K562 (cell line): Measurements from ENCODE around the gene SPATA16. TPM values are rescaled to one million over a fixed set of nuclear protein-coding genes. Genes with fewer than 3 reads are reported as not detected.

ENCODE experiments used
- ATAC-seq: fragments of 200-7000 bp; cut with Tn5 transposase; 3 replicates; pipeline ENCODE4 v1.9.1; 2020; ENCODE audit warnings: moderate library complexity
- BruUV-seq: library from RNA; stranded (reverse); fragments of 400-500 nt; replicated peaks from 2 replicates; lab custom pipeline; 2021; lab: Mats Ljungman, UMichigan
- CTCF ChIA-PET: fragments of 300-600 bp; formaldehyde crosslinking; extraction: SDS; loops from one replicate; lab custom pipeline; 2021; ENCODE audit warnings: low intra/inter-chr PET ratio; lab: Yijun Ruan, JAX
- POLR2A ChIA-PET: fragments of 300-600, 350-650 bp; sonication (Branson Sonifier 250); formaldehyde crosslinking; extraction: SDS; loops from one replicate; lab custom pipeline; 2021; ENCODE audit warnings: antibody characterized with exemption, inconsistent platforms; lab: Yijun Ruan, JAX
- DNase-seq, 4 experiments: peaks; one replicate each; pipeline versions ENCODE4 v3.0.0 to v3.0.0-alpha.2; 2011 to 2018; ENCODE audit warnings: low spot score in 3 of 4, mixed read lengths in 3 of 4; ENCODE audit errors: extremely low read depth in 1 of 4
- FAIRE-seq: peaks from 2 replicates; lab custom pipeline; 2011; peaks lifted over from hg19 to GRCh38; lab: Jason Lieb, UNC
- H2AFZ ChIP-seq: 2 replicates; pipeline ENCODE4 v1.6.0; 2011; ENCODE audit warnings: low read depth, low read length, control low read depth, inconsistent platforms
- H3K27ac ChIP-seq: fragments of 200-600 bp; 3 replicates; pipeline ENCODE4 v1.8.0; 2011; ENCODE audit warnings: low read depth, mild to moderate bottlenecking, control low read depth, inconsistent platforms, low read length, moderate library complexity, mixed read lengths; ENCODE audit errors: extremely low read depth
- H3K27me3 ChIP-seq, 2 experiments: fragments of 300-600 bp in 1 of 2; 2 replicates in 1 of 2; 3 replicates in 1 of 2; pipeline versions ENCODE4 v1.6.0 to v1.8.0; 2011; ENCODE audit warnings: inconsistent platforms in 2 of 2, low read length in 2 of 2, mild to moderate bottlenecking in 1 of 2, mixed read lengths in 1 of 2, moderate library complexity in 1 of 2; ENCODE audit not compliant: control insufficient read depth in 2 of 2, insufficient read depth in 2 of 2
- H3K36me3 ChIP-seq: fragments of 300-600 bp; 3 replicates; pipeline ENCODE4 v1.8.0; 2011; ENCODE audit warnings: mild to moderate bottlenecking, low read length, inconsistent platforms; ENCODE audit not compliant: control insufficient read depth, insufficient read depth
- H3K4me1 ChIP-seq, 2 experiments: fragments of 200-600 bp in 1 of 2; replicated peaks in 1 of 2; 2 replicates in 1 of 2; 3 replicates in 1 of 2; pipeline versions ENCODE4 v1.5.1 to v1.8.0; 2011; ENCODE audit warnings: inconsistent platforms in 2 of 2, low read length in 2 of 2, mild to moderate bottlenecking in 1 of 2, mixed read lengths in 1 of 2, moderate library complexity in 1 of 2; ENCODE audit not compliant: control insufficient read depth in 2 of 2, insufficient read depth in 2 of 2
- H3K4me2 ChIP-seq: 2 replicates; pipeline ENCODE4 v1.6.1; 2011; ENCODE audit warnings: low read length, control low read depth, inconsistent platforms, mixed read lengths; ENCODE audit not compliant: insufficient read depth
- H3K4me3 ChIP-seq: fragments of 200-600 bp; sonication (generic), shearing (Covaris generic); 2 replicates; pipeline ENCODE4 v1.5.1; 2016; ENCODE audit warnings: control low read depth, inconsistent platforms
- H3K79me2 ChIP-seq: fragments of 200-600 bp; 3 replicates; pipeline ENCODE4 v1.8.0; 2011; ENCODE audit warnings: low read length, inconsistent platforms; ENCODE audit not compliant: control insufficient read depth, insufficient read depth
- H3K9ac ChIP-seq, 2 experiments: 2 replicates each; pipeline versions ENCODE4 v1.6.0 to v1.6.1; 2011; ENCODE audit warnings: low read depth in 2 of 2, low read length in 2 of 2, control low read depth in 1 of 2, inconsistent platforms in 1 of 2, mild to moderate bottlenecking in 1 of 2, mixed read lengths in 1 of 2; ENCODE audit not compliant: insufficient read depth in 1 of 2
- H3K9me1 ChIP-seq: one replicate; pipeline ENCODE4 v1.6.0; 2011; ENCODE audit warnings: inconsistent platforms, mild to moderate bottlenecking, low read length, moderate library complexity; ENCODE audit not compliant: control insufficient read depth, insufficient read depth
- H3K9me3 ChIP-seq: replicated peaks from 2 replicates; pipeline ENCODE4 v1.5.1; 2011; ENCODE audit warnings: low read depth, low read length, inconsistent platforms; ENCODE audit not compliant: control insufficient read depth, insufficient read depth
- H4K20me1 ChIP-seq: replicated peaks from 2 replicates; pipeline ENCODE4 v1.6.1; 2011; ENCODE audit warnings: low read length, inconsistent platforms, mixed read lengths; ENCODE audit not compliant: control insufficient read depth, insufficient read depth
- EGR1 ChIP-seq: fragments of 450-650 bp; conservative IDR thresholded peaks from 2 replicates; pipeline ENCODE4 v1.6.1; 2017; ENCODE audit warnings: mild to moderate bottlenecking
- ERF ChIP-seq: fragments of 450-650 bp; formaldehyde crosslinking; IDR thresholded peaks from 2 replicates; pipeline ENCODE4 v1.4.0; 2020; ENCODE audit warnings: mild to moderate bottlenecking, mixed read lengths
- GATAD2B ChIP-seq: fragments of 450-650 bp; IDR thresholded peaks from 2 replicates; pipeline ENCODE4 v1.6.1; 2017; ENCODE audit warnings: mild to moderate bottlenecking, borderline replicate concordance
- MAFG ChIP-seq: fragments of 450-650 bp; conservative IDR thresholded peaks from 2 replicates; pipeline ENCODE4 v1.6.1; 2016; ENCODE audit warnings: missing genetic modification characterization, missing compliant biosample characterization
- NELFE ChIP-seq: IDR thresholded peaks from 2 replicates; pipeline ENCODE4 v1.6.1; 2011; ENCODE audit warnings: mild to moderate bottlenecking; ENCODE audit not compliant: insufficient read depth, insufficient read length
- NR1H2 ChIP-seq: sonication (generic); formaldehyde crosslinking; IDR thresholded peaks from 2 replicates; pipeline ENCODE4 v1.4.0; 2020; ENCODE audit warnings: mild to moderate bottlenecking, missing genetic modification reagents
- SRSF9 ChIP-seq: fragments of 200-400 bp; formaldehyde crosslinking; IDR thresholded peaks from 2 replicates; pipeline ENCODE4 v1.6.1; 2017; ENCODE audit warnings: low read depth, low read length, borderline replicate concordance
- ZNF253 ChIP-seq: fragments of 250-450 bp; sonication (Bioruptor Pico); conservative IDR thresholded peaks from 2 replicates; pipeline ENCODE4 v1.6.1; 2021; ENCODE audit warnings: mild to moderate bottlenecking
- ZNF354B ChIP-seq: fragments of 250-450 bp; sonication (Bioruptor Pico); IDR thresholded peaks from 2 replicates; pipeline ENCODE4 v1.4.0; 2020
- WGBS: fragments of 100-300 bp; shearing (Covaris generic); methylation state at CpG from one replicate; pipeline ENCODE4 v1.1.6; 2016; ENCODE audit warnings: low coverage, mixed read lengths; ENCODE audit not compliant: insufficient coverage; ENCODE audit errors: missing lambda C conversion rate; 5-methylcytosine and 5-hydroxymethylcytosine counted together
- in situ Hi-C: fragments of 300-500 bp; cut with MboI; formaldehyde crosslinking; loops from 4 replicates; pipeline ENCODE4 v1.15.0; 2018; ENCODE audit warnings: inconsistent platforms, mixed read lengths
- intact Hi-C: fragments of 100-400 bp; cut with micrococcal nuclease; formaldehyde crosslinking; loops from 2 replicates; pipeline ENCODE4 v1.14.2; 2022
- polyA plus RNA-seq, 8 experiments: library from polyadenylated mRNA; depleted of rRNA in 4 of 8; stranded (reverse) in 5 of 8; unstranded in 3 of 8; fragments of >200 nt; fragmentation: Nextera tagmentation in 2 of 8; fragmentation: Illumina TruSeq in 1 of 8; extraction: Ambion mirVana in 2 of 8; extraction: Trizol in 1 of 8; gene quantifications; 2 replicates each; pipeline versions ENCODE4 v1.2.1 to v1.2.3, GENCODE V29; 2011 to 2014; ENCODE audit warnings: inconsistent platforms in 1 of 8, missing spikeins in 1 of 8
- total RNA-seq, 7 experiments: library from RNA; depleted of rRNA in 6 of 7; stranded (reverse); fragments of >200 nt in 6 of 7; fragmentation: Illumina TruSeq in 2 of 7; extraction: Trizol in 2 of 7; gene quantifications; 2 replicates each; pipeline versions ENCODE4 v1.2.1 to v1.2.3, GENCODE V29; 2011 to 2021; ENCODE audit warnings: low replicate concordance in 1 of 7
- TF ChIP-seq, protein P1 (sequence below): sonication (generic); formaldehyde crosslinking; IDR thresholded peaks from 2 replicates; pipeline ENCODE4 v1.8.1; 2022; ENCODE audit warnings: missing genetic modification reagents
- TF ChIP-seq, protein P2 (sequence below), 2 experiments: fragments of 450-650 bp; IDR thresholded peaks; 2 replicates each; pipeline ENCODE4 v1.6.1; 2018; ENCODE audit warnings: mild to moderate bottlenecking in 2 of 2, low read depth in 1 of 2; ENCODE audit not compliant: partially characterized antibody in 2 of 2
- TF ChIP-seq, protein P3 (sequence below): IDR thresholded peaks from 2 replicates; pipeline ENCODE4 v1.6.1; 2016; ENCODE audit warnings: missing genetic modification characterization, missing compliant biosample characterization
- TF ChIP-seq, protein P4 (sequence below): sonication (generic); formaldehyde crosslinking; IDR thresholded peaks from 2 replicates; pipeline ENCODE4 v1.8.1; 2023; ENCODE audit warnings: mild to moderate bottlenecking, missing genetic modification reagents

The SPATA16 gene
- total and polyA plus RNA-seq, 9 of the 15 experiments (the other 6 are each of a cell fraction or from before 2014, with no cell fraction given), result not detected

DNA sequence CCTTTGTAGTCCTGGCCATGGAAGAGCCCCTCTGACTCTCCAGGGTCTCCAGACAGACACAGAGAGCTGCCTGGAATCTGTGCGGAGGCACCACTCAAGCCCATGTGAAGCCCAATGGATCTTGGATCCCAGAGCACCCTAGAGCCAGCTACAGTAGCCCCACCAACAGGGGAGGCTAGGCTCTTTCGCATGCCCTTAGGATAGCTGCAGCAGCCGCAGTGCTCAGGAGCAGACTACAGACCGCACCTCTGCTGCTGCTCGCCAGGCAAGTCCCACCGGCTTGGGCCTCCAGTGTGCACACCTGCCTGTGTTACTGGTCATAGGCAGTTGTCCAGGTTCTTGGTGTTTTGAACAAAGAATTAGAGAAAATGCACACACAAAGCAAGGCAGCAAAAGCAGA is 131.6 kb downstream of the SPATA16 start:
- POLR2A ChIA-PET, result interaction anchor here (0.6 kb wide), 1 partner anchor 33 kb away, joined by 3 read pairs; no protein-coding TSS in a partner anchor
- Histone ChIP-seq H3K9me3 (0 out of 2 replicates have a peak, but pooled peaks cover 4% of the 10 kb centered on the region), H3K4me3 (no peak overlapping the region), H4K20me1 (no peaks in the 10 kb centered on the region), H3K4me2 (no peak overlapping the region), H3K9ac (no peak overlapping the region), H3K27ac (0 out of 3 replicates have a peak overlapping the region, but pooled peaks have one; percentile 9), H3K9me1 (no peaks in the 10 kb centered on the region), H3K27me3 (no peaks in the 10 kb centered on the region), H3K4me1 (peaks cover 10 to 36% of the 10 kb centered on the region in 2 experiments), H2AFZ (peak overlapping the region; percentile 86), H3K36me3 (no peaks in the 10 kb centered on the region; the same call in 2 of the 3 replicates), H3K79me2 (no peaks in the 10 kb centered on the region; the same call in 2 of the 3 replicates)
- WGBS, result 100% methylated on average over 6 of the region's 6 CpGs
- DNase-seq, result no peak
- BruUV-seq, result no TSS peak
- no peak for FAIRE-seq
- in situ Hi-C loops (no loop called here), intact Hi-C loops (loop anchor here (5.0 kb wide), 1 partner anchor 38 kb away; no protein-coding TSS in a partner anchor)
- CTCF ChIA-PET, result no interaction called here
- no peak; the same call in 2 of the 3 replicates for ATAC-seq
- TF ChIP-seq, protein P1, sequence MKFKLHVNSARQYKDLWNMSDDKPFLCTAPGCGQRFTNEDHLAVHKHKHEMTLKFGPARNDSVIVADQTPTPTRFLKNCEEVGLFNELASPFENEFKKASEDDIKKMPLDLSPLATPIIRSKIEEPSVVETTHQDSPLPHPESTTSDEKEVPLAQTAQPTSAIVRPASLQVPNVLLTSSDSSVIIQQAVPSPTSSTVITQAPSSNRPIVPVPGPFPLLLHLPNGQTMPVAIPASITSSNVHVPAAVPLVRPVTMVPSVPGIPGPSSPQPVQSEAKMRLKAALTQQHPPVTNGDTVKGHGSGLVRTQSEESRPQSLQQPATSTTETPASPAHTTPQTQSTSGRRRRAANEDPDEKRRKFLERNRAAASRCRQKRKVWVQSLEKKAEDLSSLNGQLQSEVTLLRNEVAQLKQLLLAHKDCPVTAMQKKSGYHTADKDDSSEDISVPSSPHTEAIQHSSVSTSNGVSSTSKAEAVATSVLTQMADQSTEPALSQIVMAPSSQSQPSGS (CRISPR knock-in tag), result no peak
- TF ChIP-seq EGR1, result no peak
- TF ChIP-seq, protein P2, sequence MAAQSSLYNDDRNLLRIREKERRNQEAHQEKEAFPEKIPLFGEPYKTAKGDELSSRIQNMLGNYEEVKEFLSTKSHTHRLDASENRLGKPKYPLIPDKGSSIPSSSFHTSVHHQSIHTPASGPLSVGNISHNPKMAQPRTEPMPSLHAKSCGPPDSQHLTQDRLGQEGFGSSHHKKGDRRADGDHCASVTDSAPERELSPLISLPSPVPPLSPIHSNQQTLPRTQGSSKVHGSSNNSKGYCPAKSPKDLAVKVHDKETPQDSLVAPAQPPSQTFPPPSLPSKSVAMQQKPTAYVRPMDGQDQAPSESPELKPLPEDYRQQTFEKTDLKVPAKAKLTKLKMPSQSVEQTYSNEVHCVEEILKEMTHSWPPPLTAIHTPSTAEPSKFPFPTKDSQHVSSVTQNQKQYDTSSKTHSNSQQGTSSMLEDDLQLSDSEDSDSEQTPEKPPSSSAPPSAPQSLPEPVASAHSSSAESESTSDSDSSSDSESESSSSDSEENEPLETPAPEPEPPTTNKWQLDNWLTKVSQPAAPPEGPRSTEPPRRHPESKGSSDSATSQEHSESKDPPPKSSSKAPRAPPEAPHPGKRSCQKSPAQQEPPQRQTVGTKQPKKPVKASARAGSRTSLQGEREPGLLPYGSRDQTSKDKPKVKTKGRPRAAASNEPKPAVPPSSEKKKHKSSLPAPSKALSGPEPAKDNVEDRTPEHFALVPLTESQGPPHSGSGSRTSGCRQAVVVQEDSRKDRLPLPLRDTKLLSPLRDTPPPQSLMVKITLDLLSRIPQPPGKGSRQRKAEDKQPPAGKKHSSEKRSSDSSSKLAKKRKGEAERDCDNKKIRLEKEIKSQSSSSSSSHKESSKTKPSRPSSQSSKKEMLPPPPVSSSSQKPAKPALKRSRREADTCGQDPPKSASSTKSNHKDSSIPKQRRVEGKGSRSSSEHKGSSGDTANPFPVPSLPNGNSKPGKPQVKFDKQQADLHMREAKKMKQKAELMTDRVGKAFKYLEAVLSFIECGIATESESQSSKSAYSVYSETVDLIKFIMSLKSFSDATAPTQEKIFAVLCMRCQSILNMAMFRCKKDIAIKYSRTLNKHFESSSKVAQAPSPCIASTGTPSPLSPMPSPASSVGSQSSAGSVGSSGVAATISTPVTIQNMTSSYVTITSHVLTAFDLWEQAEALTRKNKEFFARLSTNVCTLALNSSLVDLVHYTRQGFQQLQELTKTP (IDR thresholded peaks at IDR 0.05; ENCODE audit: low read depth in 1 of 2, partially characterized antibody in 2 of 2), result no peak
- TF ChIP-seq NELFE, result no peak
- TF ChIP-seq ERF (CRISPR knock-in tag), result no peak
- no peak for TF ChIP-seq SRSF9
- no peak for TF ChIP-seq ZNF354B (CRISPR knock-in tag)
- no peak for TF ChIP-seq MAFG (tag)
- TF ChIP-seq, protein P3, sequence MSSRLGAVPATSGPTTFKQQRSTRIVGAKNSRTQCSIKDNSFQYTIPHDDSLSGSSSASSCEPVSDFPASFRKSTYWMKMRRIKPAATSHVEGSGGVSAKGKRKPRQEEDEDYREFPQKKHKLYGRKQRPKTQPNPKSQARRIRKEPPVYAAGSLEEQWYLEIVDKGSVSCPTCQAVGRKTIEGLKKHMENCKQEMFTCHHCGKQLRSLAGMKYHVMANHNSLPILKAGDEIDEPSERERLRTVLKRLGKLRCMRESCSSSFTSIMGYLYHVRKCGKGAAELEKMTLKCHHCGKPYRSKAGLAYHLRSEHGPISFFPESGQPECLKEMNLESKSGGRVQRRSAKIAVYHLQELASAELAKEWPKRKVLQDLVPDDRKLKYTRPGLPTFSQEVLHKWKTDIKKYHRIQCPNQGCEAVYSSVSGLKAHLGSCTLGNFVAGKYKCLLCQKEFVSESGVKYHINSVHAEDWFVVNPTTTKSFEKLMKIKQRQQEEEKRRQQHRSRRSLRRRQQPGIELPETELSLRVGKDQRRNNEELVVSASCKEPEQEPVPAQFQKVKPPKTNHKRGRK (tag), result no peak
- TF ChIP-seq, protein P4, sequence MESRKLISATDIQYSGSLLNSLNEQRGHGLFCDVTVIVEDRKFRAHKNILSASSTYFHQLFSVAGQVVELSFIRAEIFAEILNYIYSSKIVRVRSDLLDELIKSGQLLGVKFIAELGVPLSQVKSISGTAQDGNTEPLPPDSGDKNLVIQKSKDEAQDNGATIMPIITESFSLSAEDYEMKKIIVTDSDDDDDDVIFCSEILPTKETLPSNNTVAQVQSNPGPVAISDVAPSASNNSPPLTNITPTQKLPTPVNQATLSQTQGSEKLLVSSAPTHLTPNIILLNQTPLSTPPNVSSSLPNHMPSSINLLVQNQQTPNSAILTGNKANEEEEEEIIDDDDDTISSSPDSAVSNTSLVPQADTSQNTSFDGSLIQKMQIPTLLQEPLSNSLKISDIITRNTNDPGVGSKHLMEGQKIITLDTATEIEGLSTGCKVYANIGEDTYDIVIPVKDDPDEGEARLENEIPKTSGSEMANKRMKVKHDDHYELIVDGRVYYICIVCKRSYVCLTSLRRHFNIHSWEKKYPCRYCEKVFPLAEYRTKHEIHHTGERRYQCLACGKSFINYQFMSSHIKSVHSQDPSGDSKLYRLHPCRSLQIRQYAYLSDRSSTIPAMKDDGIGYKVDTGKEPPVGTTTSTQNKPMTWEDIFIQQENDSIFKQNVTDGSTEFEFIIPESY (CRISPR knock-in tag), result no peak
- no peak for TF ChIP-seq ZNF253 (CRISPR knock-in tag)
- no peak for TF ChIP-seq NR1H2 (CRISPR knock-in tag)
- TF ChIP-seq GATAD2B, result no peak
